OCI-LY3 (cell line): Measurements from ENCODE around the gene MGAT5B.

Experiments used
- H2AFZ ChIP-seq: fragments of 200-600, 300-600 bp; shearing (Covaris generic); 2 replicates; pipeline ENCODE4 v1.6.0; 2014; ENCODE audit warnings: antibody characterized with exemption, low read depth, low read length
- H3K27ac ChIP-seq: fragments of 200-600, 300-600 bp; sonication (generic); 2 replicates; pipeline ENCODE4 v1.5.1; 2014; ENCODE audit warnings: mild to moderate bottlenecking, low read length, moderate library complexity, mixed read lengths
- H3K27me3 ChIP-seq: fragments of 200-600, 300-600 bp; sonication (generic); 2 replicates; pipeline ENCODE4 v1.6.1; 2014; ENCODE audit warnings: low read depth, low read length, mixed read lengths
- H3K36me3 ChIP-seq: fragments of 200-600, 300-600 bp; sonication (generic); replicated peaks from 2 replicates; pipeline ENCODE3; 2014; ENCODE audit warnings: low read depth, low read length, mixed read lengths
- H3K4me1 ChIP-seq: fragments of 300-600, 200-600 bp; sonication (generic); 2 replicates; pipeline ENCODE4 v1.6.1; 2014; ENCODE audit warnings: low read length, mixed read lengths
- H3K4me2 ChIP-seq: fragments of 200-600, 300-600 bp; sonication (generic); 2 replicates; pipeline ENCODE4 v1.6.1; 2014; ENCODE audit warnings: low read length, mixed read lengths
- H3K4me3 ChIP-seq: fragments of 300-600, 200-600 bp; sonication (generic); 2 replicates; pipeline ENCODE4 v1.5.1; 2014; ENCODE audit warnings: antibody characterized with exemption, mild to moderate bottlenecking, low read length, moderate library complexity
- H3K79me2 ChIP-seq: fragments of 300-600, 200-600 bp; shearing (Covaris generic); 2 replicates; pipeline ENCODE4 v1.6.1; 2014; ENCODE audit warnings: mild to moderate bottlenecking, low read length, mixed read lengths
- H3K9ac ChIP-seq: fragments of 300-600, 200-600 bp; shearing (Covaris generic); 2 replicates; pipeline ENCODE4 v1.6.0; 2014; ENCODE audit warnings: mild to moderate bottlenecking, low read length, moderate library complexity
- H3K9me3 ChIP-seq: fragments of 200-600, 300-600 bp; shearing (Covaris generic); 2 replicates; pipeline ENCODE4 v1.6.1; 2014; ENCODE audit warnings: low read length, mixed read lengths; ENCODE audit not compliant: insufficient read depth
- H4K20me1 ChIP-seq: fragments of 200-600, 300-600 bp; sonication (generic); 2 replicates; pipeline ENCODE4 v1.6.1; 2016; ENCODE audit warnings: low read length, mixed read lengths; ENCODE audit not compliant: insufficient read depth
- EZH2phosphoT487 ChIP-seq: fragments of 200-600 bp; shearing (Covaris generic); IDR thresholded peaks from 2 replicates; pipeline ENCODE4 v1.6.1; 2018; ENCODE audit warnings: antibody characterized with exemption, mixed run types, low read depth
- TF ChIP-seq, protein P1 (sequence below): fragments of 200-600, 300-600 bp; sonication (generic); IDR thresholded peaks from 2 replicates; pipeline ENCODE4 v1.5.1; 2014; ENCODE audit warnings: antibody characterized with exemption, low read length, low read depth

Gene MGAT5B

DNA sequence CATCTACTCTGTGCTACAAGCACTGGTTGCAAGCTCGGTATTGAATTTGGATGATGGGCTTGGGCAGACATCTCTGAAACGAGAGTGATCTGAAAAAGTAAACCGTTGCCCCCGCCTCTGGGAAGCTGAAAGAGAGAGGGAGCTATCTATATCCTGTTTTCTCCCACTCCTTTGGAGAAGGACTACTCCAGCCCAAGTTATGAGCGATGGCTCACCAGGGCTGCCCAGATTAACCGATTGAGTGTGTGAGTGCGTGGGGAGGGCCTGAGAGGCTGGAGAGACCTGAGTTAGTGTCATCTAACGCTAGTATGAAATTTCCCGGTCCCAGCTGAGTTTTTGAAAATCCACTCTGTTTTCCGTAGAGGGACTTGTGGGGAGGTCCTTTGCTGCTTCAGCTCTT lies 11.5 kb downstream of the MGAT5B start:
- Histone ChIP-seq H4K20me1 (no peaks in the 10 kb centered on the region), H3K27ac (no peak overlapping the region), H3K4me2 (no peak overlapping the region), H3K79me2 (no peaks in the 10 kb centered on the region), H3K9ac (no peak overlapping the region), H3K4me3 (no peak overlapping the region), H3K36me3 (no peaks in the 10 kb centered on the region), H3K4me1 (no peaks in the 10 kb centered on the region), H2AFZ (no peak overlapping the region), H3K9me3 (no peaks in the 10 kb centered on the region), H3K27me3 (peaks cover 7% of the 10 kb centered on the region)
- no peak for TF ChIP-seq EZH2phosphoT487
- TF ChIP-seq, protein P1, sequence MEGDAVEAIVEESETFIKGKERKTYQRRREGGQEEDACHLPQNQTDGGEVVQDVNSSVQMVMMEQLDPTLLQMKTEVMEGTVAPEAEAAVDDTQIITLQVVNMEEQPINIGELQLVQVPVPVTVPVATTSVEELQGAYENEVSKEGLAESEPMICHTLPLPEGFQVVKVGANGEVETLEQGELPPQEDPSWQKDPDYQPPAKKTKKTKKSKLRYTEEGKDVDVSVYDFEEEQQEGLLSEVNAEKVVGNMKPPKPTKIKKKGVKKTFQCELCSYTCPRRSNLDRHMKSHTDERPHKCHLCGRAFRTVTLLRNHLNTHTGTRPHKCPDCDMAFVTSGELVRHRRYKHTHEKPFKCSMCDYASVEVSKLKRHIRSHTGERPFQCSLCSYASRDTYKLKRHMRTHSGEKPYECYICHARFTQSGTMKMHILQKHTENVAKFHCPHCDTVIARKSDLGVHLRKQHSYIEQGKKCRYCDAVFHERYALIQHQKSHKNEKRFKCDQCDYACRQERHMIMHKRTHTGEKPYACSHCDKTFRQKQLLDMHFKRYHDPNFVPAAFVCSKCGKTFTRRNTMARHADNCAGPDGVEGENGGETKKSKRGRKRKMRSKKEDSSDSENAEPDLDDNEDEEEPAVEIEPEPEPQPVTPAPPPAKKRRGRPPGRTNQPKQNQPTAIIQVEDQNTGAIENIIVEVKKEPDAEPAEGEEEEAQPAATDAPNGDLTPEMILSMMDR: no peak

DNA sequence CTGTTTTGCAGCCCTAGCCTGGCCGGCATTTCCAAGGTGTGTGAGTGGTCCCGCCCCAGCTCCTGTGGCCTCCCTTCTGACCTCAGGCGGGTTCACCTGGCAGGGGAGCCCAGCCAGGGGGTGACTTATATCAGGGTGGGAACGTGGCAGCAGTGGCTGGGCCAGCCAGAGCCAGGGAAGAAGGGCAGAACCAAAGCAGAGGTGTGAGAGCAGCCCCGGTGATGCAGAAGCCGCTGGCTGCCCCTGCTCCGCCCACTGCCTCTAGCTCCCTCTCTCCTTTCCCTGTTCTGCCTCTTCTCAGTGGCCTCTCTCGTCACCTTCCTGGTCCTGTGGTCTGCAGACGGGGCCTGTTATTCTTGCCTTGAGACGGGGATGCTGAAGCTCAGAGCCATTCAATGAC lies 12.1 kb downstream of the MGAT5B start:
- Histone ChIP-seq H3K27me3 (peaks cover 10% of the 10 kb centered on the region), H3K9ac (no peak overlapping the region), H3K79me2 (no peaks in the 10 kb centered on the region), H3K27ac (no peak overlapping the region), H3K9me3 (no peaks in the 10 kb centered on the region), H3K4me3 (no peak overlapping the region), H3K4me1 (no peaks in the 10 kb centered on the region), H4K20me1 (no peaks in the 10 kb centered on the region), H2AFZ (no peak overlapping the region), H3K36me3 (no peaks in the 10 kb centered on the region), H3K4me2 (no peak overlapping the region)
- TF ChIP-seq, protein P1: no peak
- no peak for TF ChIP-seq EZH2phosphoT487

DNA sequence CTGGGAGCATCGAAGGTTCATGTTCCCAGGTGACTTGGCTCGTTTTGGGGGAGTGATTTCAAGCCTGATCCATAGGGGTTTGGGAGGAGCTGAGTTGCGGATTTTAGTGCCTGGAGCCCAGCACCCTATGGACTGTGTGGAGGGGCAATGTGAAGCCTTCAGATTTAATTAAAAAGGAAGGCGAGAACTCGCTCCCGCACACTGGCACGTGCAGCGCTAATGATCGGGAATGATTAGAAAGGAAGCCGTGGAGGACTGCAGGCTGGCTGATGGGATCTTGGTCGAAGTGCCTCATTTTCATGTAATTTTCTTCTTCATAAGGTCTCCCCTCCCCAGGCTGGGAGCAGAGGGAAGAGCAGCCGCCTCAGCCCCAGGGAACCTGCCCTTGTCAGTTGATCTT lies 12.8 kb downstream of the MGAT5B start:
- Histone ChIP-seq H3K27me3 (peaks cover 14% of the 10 kb centered on the region), H3K9me3 (no peaks in the 10 kb centered on the region), H3K27ac (no peak overlapping the region), H3K4me1 (no peaks in the 10 kb centered on the region), H3K9ac (no peak overlapping the region), H4K20me1 (no peaks in the 10 kb centered on the region), H3K4me2 (no peak overlapping the region), H3K79me2 (no peaks in the 10 kb centered on the region), H3K36me3 (no peaks in the 10 kb centered on the region), H3K4me3 (no peak overlapping the region), H2AFZ (no peak overlapping the region)
- TF ChIP-seq, protein P1: no peak
- no peak for TF ChIP-seq EZH2phosphoT487

DNA sequence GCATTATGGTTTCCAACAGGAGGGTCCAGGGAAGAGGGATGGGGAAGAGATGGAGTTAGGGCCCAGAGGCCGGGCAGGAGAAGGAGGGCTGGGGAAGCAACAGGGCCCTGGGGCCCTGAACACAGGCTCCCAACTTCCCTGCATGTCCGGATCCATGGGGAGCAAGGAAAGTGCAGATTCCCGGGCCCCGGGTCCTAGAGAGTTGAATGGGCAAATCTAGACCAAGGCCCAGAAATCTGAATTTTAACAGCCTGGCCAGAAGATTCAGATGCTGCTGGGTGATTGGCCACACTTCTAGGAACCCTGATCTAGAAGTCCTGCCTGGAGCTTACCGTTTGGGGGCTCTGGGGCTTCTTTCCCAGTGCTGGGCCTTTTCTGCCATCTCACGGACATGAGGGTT lies 13.2 kb downstream of the MGAT5B start:
- Histone ChIP-seq H3K27ac (no peak overlapping the region), H2AFZ (no peak overlapping the region), H4K20me1 (no peaks in the 10 kb centered on the region), H3K9ac (no peak overlapping the region), H3K4me2 (no peak overlapping the region), H3K4me3 (no peak overlapping the region), H3K36me3 (no peaks in the 10 kb centered on the region), H3K27me3 (peaks cover 14% of the 10 kb centered on the region), H3K79me2 (no peaks in the 10 kb centered on the region), H3K9me3 (no peaks in the 10 kb centered on the region), H3K4me1 (no peaks in the 10 kb centered on the region)
- no peak for TF ChIP-seq EZH2phosphoT487
- TF ChIP-seq, protein P1: no peak
